ENCODE measurements around the gene HSP90B1. TPM values are rescaled to one million over a fixed set of nuclear protein-coding genes. Genes with fewer than 3 reads are reported as not detected.

HSP90B1 gene
- total RNA-seq, 1 experiment from 2014 or later = 838 TPM

- DNase-seq (ENCODE audit: extremely low read depth, low read depth) = peak; percentile 88
Observed at GRCh38 chr12:103929046-103929783, 995 bp upstream of the HSP90B1 start.

GRCh38 chr12:103929784-103930033 is 501 bp upstream of the HSP90B1 start:
- no peak for DNase-seq (ENCODE audit: extremely low read depth, low read depth)

- DNase-seq (ENCODE audit: extremely low read depth, low read depth) = no peak
Observed at GRCh38 chr12:103930787-103931735, 851 bp downstream of the HSP90B1 start.

- DNase-seq (ENCODE audit: extremely low read depth, low read depth) = no peak
Observed at GRCh38 chr12:103933237-103933636, 3.0 kb downstream of the HSP90B1 start.

- no peak for DNase-seq (ENCODE audit: extremely low read depth, low read depth)
Observed at GRCh38 chr12:103936679-103937078, 6.5 kb downstream of the HSP90B1 start.

- no peak for DNase-seq (ENCODE audit: extremely low read depth, low read depth)
Observed at GRCh38 chr12:103944964-103945363, 14.8 kb downstream of the HSP90B1 start.

- no peak for DNase-seq (ENCODE audit: extremely low read depth, low read depth)
Observed at GRCh38 chr12:103947871-103948555, 17.8 kb downstream of the HSP90B1 start.

- DNase-seq (ENCODE audit: extremely low read depth, low read depth) = no peak
Observed at GRCh38 chr12:103948746-103949406, 18.7 kb downstream of the HSP90B1 start.

- no peak for DNase-seq (ENCODE audit: extremely low read depth, low read depth)
Observed at GRCh38 chr12:103952497-103952896, 22.3 kb downstream of the HSP90B1 start.

- DNase-seq (ENCODE audit: extremely low read depth, low read depth) = no peak
Observed at GRCh38 chr12:103955811-103956508, 25.8 kb downstream of the HSP90B1 start.

GRCh38 chr12:103956509-103957027 is 26.4 kb downstream of the HSP90B1 start:
- DNase-seq (ENCODE audit: extremely low read depth, low read depth) = no peak

GRCh38 chr12:103957865-103958388 is 27.7 kb downstream of the HSP90B1 start:
- DNase-seq (ENCODE audit: extremely low read depth, low read depth) = no peak

- no peak for DNase-seq (ENCODE audit: extremely low read depth, low read depth)
Observed at GRCh38 chr12:103958621-103959020, 28.4 kb downstream of the HSP90B1 start.

GRCh38 chr12:103960616-103961227 is 30.5 kb downstream of the HSP90B1 start:
- no peak for DNase-seq (ENCODE audit: extremely low read depth, low read depth)

- no peak for DNase-seq (ENCODE audit: extremely low read depth, low read depth)
Observed at GRCh38 chr12:103962493-103962892, 32.3 kb downstream of the HSP90B1 start.

- no peak for DNase-seq (ENCODE audit: extremely low read depth, low read depth)
Observed at GRCh38 chr12:103964805-103965204, 34.6 kb downstream of the HSP90B1 start.

GRCh38 chr12:103965255-103965589 is 35.0 kb downstream of the HSP90B1 start:
- no peak for DNase-seq (ENCODE audit: extremely low read depth, low read depth)

- DNase-seq (ENCODE audit: extremely low read depth, low read depth) = peak; percentile 98
Observed at GRCh38 chr12:103965590-103966504, 35.6 kb downstream of the HSP90B1 start, which contains the start of gene TDG. TSS of gene TDG (plus strand) at chr12:103965872. CDS start at chr12:103966038, 166 bp downstream.
